ENCODE results near the gene INAVA. TPM values are rescaled to one million over a fixed set of nuclear protein-coding genes. Genes with fewer than 3 reads are reported as not detected.

Gene INAVA
- total RNA-seq, 2 experiments from 2014 or later: 0.42 to 0.57 TPM

DNA sequence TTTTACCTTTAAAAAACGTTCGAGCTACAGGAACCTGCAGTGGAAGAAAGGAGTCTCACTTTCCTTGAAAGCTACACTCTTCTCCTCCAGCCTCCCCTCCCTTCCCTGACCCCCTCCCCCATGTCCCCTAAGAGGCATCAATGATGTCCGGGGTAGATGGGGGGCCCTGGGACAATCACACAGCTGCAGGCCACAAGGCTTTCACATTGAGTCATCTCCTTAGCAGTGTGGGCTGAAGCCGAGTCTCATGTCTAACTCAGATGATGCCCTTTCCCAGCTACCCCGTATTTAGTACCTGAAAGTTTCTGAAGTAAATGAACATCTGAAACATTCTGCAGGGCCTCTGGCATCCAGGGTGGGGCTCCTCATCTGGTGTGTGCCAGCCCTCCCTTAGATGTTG, 28.2 kb upstream of the INAVA start:
- DNase-seq (peak; percentile 69), ATAC-seq (peak; percentile 87)
- Mint-ChIP-seq H3K36me3 (ENCODE audit: low read depth) (no peaks in the 10 kb centered on the region), H3K27me3 (ENCODE audit: low read depth) (peaks cover 23% of the 10 kb centered on the region), H3K4me3 (no peak overlapping the region), H3K9me3 (ENCODE audit: insufficient read depth) (no peaks in the 10 kb centered on the region), H3K27ac (no peak overlapping the region), H3K4me1 (ENCODE audit: low read depth) (peaks cover 57% of the 10 kb centered on the region)
- CTCF ChIA-PET: interaction anchor here (0.8 to 2.0 kb wide), 7 partner anchors 10 to 176 kb away, joined by 3 to 7 read pairs (median 5); no protein-coding TSS in a partner anchor
- POLR2A ChIA-PET: interaction anchor here (0.9 to 1.2 kb wide), 2 partner anchors 11 to 37 kb away, joined by 3 to 4 read pairs; no protein-coding TSS in a partner anchor

DNA sequence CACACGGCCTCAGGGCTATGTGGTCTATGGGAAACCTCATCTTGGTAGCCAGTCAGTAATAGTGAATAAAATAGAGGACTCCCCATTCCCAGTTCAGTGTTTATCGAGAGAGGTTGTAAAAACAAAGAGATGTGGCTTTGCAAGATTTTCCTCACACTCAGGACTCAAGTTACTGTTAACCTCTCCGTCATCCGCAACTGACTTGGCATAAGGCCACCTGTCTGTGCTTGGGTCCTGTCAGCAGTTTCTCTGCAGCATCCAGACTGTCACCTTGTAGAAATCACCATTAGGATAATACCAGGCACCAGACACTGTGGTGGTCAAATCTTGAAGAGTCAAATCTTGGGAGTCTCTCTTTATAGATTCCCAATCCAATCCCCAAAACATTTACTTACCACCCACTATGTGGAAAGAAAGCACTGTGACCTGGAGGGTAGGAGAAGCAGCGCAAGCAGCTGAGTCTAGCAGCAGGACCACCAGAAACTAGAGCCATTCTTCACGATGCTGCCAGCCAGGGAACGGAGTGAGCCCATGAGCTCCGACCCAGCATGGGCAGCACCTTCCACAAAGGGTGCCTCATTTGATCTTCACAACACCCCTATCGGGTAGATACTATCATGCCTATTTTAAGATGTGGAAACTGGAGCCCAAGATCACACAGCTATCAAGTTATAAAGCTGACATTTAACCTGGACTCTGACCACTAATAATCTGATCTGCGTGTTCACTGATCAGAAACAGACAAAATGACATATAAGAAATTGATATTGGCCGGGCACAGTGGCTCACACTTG, 27.5 kb upstream of the INAVA start:
- H3K27me3 Mint-ChIP-seq (ENCODE audit: low read depth): peaks cover 30% of the 10 kb centered on the region
- DNase-seq: no peak
- CTCF ChIA-PET: interaction anchor here (0.8 to 2.0 kb wide), 4 partner anchors 11 to 175 kb away, joined by 3 to 7 read pairs (median 6); no protein-coding TSS in a partner anchor
- peaks cover 53% of the 10 kb centered on the region for H3K4me1 Mint-ChIP-seq (ENCODE audit: low read depth)
- no peaks in the 10 kb centered on the region for H3K36me3 Mint-ChIP-seq (ENCODE audit: low read depth)
- POLR2A ChIA-PET: interaction anchor here (1.2 kb wide), 1 partner anchor 10 kb away, joined by 4 read pairs; no protein-coding TSS in a partner anchor
- H3K27ac Mint-ChIP-seq: peak overlapping the region; percentile 26
- ATAC-seq: no peak
- no peak overlapping the region for H3K4me3 Mint-ChIP-seq
- H3K9me3 Mint-ChIP-seq (ENCODE audit: insufficient read depth): no peaks in the 10 kb centered on the region

- DNase-seq (no peak), ATAC-seq (no peak)
- Mint-ChIP-seq H3K27me3 (ENCODE audit: low read depth) (peaks cover 39% of the 10 kb centered on the region), H3K4me1 (ENCODE audit: low read depth) (peaks cover 44% of the 10 kb centered on the region), H3K36me3 (ENCODE audit: low read depth) (no peaks in the 10 kb centered on the region), H3K27ac (peak overlapping the region; percentile 9), H3K9me3 (ENCODE audit: insufficient read depth) (no peaks in the 10 kb centered on the region), H3K4me3 (no peak overlapping the region)
- ChIA-PET POLR2A (no interaction called here), CTCF (no interaction called here)
Measured at GRCh38 chr1:200869376-200869752, 25.3 kb upstream of the INAVA start.

DNA sequence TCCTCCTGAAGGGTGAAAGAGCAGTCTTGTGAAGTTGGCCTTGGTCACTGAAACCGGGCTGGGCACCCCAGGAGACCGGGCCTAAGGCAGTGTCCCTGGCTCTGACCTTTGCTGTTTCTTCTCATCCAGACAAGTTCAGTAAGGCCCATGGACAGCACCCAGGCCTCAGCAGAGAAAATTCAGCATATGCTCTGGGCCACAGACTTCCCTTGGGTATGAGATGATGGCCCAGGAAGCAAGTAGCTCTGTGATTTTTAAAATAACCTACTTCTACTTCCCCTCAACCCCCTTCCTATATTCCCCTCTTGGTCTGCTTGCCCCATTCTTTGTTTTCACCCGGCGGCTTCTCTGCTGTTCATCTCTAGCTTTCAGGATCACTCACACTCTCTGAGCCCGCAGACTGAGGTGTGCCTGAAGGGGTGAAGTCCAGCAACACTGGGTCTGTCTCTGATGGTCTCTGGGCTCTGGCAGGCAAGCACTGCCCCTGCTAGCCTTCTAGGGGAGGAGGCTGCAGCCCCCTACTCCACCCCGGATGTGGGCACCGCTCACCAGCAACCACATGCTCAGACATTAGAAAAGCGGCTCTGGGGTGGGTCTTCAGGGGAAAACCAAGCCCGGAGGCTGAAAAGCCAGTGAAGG, 24.8 kb upstream of the INAVA start:
- ATAC-seq: peak; percentile 30
- H3K4me1 Mint-ChIP-seq (ENCODE audit: low read depth): peaks cover 44% of the 10 kb centered on the region
- H3K27me3 Mint-ChIP-seq (ENCODE audit: low read depth): peaks cover 45% of the 10 kb centered on the region
- ChIA-PET POLR2A (no interaction called here), CTCF (interaction anchor here (0.7 kb wide), 1 partner anchor 103 kb away, joined by 3 read pairs; no protein-coding TSS in a partner anchor)
- H3K36me3 Mint-ChIP-seq (ENCODE audit: low read depth): no peaks in the 10 kb centered on the region
- H3K27ac Mint-ChIP-seq: peak overlapping the region; percentile 9
- DNase-seq: no peak
- no peaks in the 10 kb centered on the region for H3K9me3 Mint-ChIP-seq (ENCODE audit: insufficient read depth)
- H3K4me3 Mint-ChIP-seq: peak overlapping the region; percentile 2

DNA sequence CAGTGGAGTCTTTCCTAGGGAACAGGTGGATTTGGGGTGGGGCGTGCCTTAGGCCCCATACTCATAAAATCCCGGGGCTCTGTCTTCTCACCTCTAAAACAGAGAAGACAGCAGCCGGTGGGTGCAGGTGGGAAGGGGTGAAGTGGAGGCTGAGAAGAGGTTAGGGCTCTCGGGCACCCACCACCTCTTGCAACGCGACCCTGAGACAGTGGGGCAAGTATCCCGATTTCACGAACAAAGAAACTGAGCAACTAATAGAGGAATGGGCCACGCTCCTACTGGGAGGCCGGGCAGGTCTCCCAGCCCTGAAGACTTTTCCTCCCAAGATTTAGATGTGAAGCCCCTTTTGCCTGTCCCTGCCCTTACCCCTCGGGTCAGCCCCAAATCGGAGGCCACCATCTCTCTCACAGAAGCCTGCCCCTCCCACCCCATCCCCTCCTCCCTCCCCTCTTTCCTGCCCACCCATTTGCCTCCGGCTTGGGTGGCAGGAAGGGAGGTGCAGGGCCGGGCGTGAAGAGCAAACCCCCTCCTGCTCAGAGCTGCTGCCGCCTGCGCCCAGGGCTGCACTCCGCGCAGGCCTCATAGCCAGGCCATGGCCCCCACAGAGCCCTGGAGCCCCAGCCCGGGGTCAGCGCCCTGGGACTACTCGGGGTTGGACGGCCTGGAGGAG, 22.1 kb upstream of the INAVA start, which contains the start of gene GPR25:
GPR25 (plus strand) TSS at position 536 of the 670 bp plus-strand sequence; CDS start at position 593, 57 bp downstream.
- peak within 1 kb of the TSS; percentile 15 for H3K4me3 Mint-ChIP-seq
- ATAC-seq (no peak), DNase-seq (no peak)
- peaks cover 2% of the 10 kb centered on the region for H3K36me3 Mint-ChIP-seq (ENCODE audit: low read depth)
- peak within 1 kb of the TSS; percentile 27 for H3K27ac Mint-ChIP-seq
- ChIA-PET POLR2A (no interaction called here), CTCF (no interaction called here)
- no peaks in the 10 kb centered on the region for H3K9me3 Mint-ChIP-seq (ENCODE audit: insufficient read depth)
- H3K27me3 Mint-ChIP-seq (ENCODE audit: low read depth): peaks cover 56% of the 10 kb centered on the region
- H3K4me1 Mint-ChIP-seq (ENCODE audit: low read depth): peaks cover 26% of the 10 kb centered on the region

DNA sequence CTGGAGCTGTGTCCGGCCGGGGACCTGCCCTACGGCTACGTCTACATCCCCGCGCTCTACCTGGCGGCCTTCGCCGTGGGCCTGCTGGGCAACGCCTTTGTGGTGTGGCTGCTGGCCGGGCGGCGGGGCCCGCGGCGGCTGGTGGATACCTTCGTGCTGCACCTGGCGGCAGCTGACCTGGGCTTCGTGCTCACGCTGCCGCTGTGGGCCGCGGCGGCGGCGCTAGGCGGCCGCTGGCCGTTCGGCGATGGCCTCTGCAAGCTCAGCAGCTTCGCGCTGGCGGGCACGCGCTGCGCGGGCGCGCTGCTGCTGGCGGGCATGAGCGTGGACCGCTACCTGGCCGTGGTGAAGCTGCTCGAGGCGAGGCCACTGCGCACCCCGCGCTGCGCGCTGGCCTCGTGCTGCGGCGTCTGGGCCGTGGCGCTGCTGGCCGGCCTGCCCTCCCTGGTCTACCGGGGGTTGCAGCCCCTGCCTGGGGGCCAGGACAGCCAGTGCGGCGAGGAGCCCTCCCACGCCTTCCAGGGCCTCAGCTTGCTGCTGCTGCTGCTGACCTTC, 21.5 kb upstream of the INAVA start:
- peaks cover 2% of the 10 kb centered on the region for H3K36me3 Mint-ChIP-seq (ENCODE audit: low read depth)
- CTCF ChIA-PET: interaction anchor here (1.1 kb wide), 1 partner anchor 35 kb away, joined by 3 read pairs; no protein-coding TSS in a partner anchor
- H3K4me3 Mint-ChIP-seq: no peak overlapping the region
- DNase-seq: no peak
- peaks cover 54% of the 10 kb centered on the region for H3K27me3 Mint-ChIP-seq (ENCODE audit: low read depth)
- H3K27ac Mint-ChIP-seq: no peak overlapping the region
- POLR2A ChIA-PET: no interaction called here
- ATAC-seq: peak; percentile 22
- H3K9me3 Mint-ChIP-seq (ENCODE audit: insufficient read depth): no peaks in the 10 kb centered on the region
- H3K4me1 Mint-ChIP-seq (ENCODE audit: low read depth): peaks cover 31% of the 10 kb centered on the region

DNA sequence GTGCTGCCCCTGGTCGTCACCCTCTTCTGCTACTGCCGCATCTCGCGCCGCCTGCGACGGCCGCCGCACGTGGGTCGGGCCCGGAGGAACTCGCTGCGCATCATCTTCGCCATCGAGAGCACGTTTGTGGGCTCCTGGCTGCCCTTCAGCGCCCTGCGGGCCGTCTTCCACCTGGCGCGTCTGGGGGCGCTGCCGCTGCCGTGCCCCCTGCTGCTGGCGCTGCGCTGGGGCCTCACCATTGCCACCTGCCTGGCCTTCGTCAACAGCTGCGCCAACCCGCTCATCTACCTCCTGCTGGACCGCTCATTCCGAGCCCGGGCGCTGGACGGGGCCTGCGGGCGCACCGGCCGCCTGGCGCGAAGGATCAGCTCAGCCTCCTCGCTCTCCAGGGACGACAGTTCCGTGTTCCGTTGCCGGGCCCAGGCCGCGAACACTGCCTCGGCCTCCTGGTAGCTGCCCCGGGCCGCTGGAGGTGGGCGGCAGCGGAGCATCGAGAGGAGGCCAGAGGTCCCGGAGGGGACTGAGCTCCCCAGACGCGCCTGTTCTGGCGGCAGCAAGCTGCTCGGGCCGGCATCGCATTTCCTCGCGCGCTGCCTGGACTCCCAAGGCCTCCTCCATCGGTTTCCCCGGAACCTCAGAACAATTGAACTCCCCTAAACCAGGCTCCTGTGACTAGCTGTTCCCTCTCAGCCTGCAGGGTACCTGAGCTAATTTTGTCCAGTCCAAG, 20.9 kb upstream of the INAVA start:
- H3K9me3 Mint-ChIP-seq (ENCODE audit: insufficient read depth): no peaks in the 10 kb centered on the region
- ATAC-seq (no peak), DNase-seq (peak; percentile 14)
- H3K4me3 Mint-ChIP-seq: peak overlapping the region; percentile 15
- peak overlapping the region; percentile 27 for H3K27ac Mint-ChIP-seq
- ChIA-PET POLR2A (no interaction called here), CTCF (interaction anchor here (1.1 kb wide), 1 partner anchor 36 kb away, joined by 3 read pairs; no protein-coding TSS in a partner anchor)
- H3K36me3 Mint-ChIP-seq (ENCODE audit: low read depth): peaks cover 2% of the 10 kb centered on the region
- peaks cover 54% of the 10 kb centered on the region for H3K27me3 Mint-ChIP-seq (ENCODE audit: low read depth)
- peaks cover 35% of the 10 kb centered on the region for H3K4me1 Mint-ChIP-seq (ENCODE audit: low read depth)

DNA sequence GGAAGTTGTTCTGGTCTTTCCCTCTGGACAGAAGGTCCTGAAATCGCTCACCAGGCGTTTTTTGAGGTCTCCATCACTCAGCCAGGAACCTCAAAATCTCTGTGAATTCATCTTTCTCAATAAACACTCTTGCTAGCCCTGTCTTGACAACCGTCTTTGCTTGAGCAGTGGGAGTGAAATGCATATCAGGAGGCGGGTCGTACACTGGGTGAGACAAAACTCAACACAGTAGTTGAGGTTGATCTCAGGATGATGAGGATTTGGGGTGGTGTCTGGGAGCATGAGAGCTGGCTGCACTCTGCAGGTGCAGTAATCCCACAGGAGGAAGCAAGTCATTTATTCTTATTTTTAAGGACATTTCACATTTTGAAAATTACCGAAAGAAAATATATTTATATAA, 20.0 kb upstream of the INAVA start:
- ATAC-seq: no peak
- POLR2A ChIA-PET: no interaction called here
- CTCF ChIA-PET: interaction anchor here (1.8 kb wide), 1 partner anchor 245 kb away, joined by 4 read pairs; no protein-coding TSS in a partner anchor
- no peaks in the 10 kb centered on the region for H3K9me3 Mint-ChIP-seq (ENCODE audit: insufficient read depth)
- peak; percentile 13 for DNase-seq
- H3K27me3 Mint-ChIP-seq (ENCODE audit: low read depth): peaks cover 50% of the 10 kb centered on the region
- H3K36me3 Mint-ChIP-seq (ENCODE audit: low read depth): peaks cover 2% of the 10 kb centered on the region
- H3K4me1 Mint-ChIP-seq (ENCODE audit: low read depth): peaks cover 30% of the 10 kb centered on the region
- no peak overlapping the region for H3K4me3 Mint-ChIP-seq
- H3K27ac Mint-ChIP-seq: no peak overlapping the region

- peaks cover 31% of the 10 kb centered on the region for H3K4me1 Mint-ChIP-seq (ENCODE audit: low read depth)
- H3K4me3 Mint-ChIP-seq: no peak overlapping the region
- H3K36me3 Mint-ChIP-seq (ENCODE audit: low read depth): peaks cover 2% of the 10 kb centered on the region
- no peaks in the 10 kb centered on the region for H3K9me3 Mint-ChIP-seq (ENCODE audit: insufficient read depth)
- H3K27ac Mint-ChIP-seq: no peak overlapping the region
- ChIA-PET CTCF (interaction anchor here (0.5 to 1.8 kb wide), 2 partner anchors 244 to 880 kb away, joined by 3 to 4 read pairs; no protein-coding TSS in a partner anchor), POLR2A (interaction anchor here (0.6 kb wide), 1 partner anchor 230 kb away, joined by 3 read pairs; no protein-coding TSS in a partner anchor)
- peaks cover 55% of the 10 kb centered on the region for H3K27me3 Mint-ChIP-seq (ENCODE audit: low read depth)
- DNase-seq (peak; percentile 18), ATAC-seq (no peak)
Measured at GRCh38 chr1:200875416-200875815, 19.3 kb upstream of the INAVA start.

- peaks cover 31% of the 10 kb centered on the region for H3K4me1 Mint-ChIP-seq (ENCODE audit: low read depth)
- DNase-seq (no peak), ATAC-seq (no peak)
- POLR2A ChIA-PET: interaction anchor here (0.6 to 1.1 kb wide), 4 partner anchors 10 to 57 kb away, joined by 3 to 4 read pairs (median 3); no protein-coding TSS in a partner anchor
- H3K9me3 Mint-ChIP-seq (ENCODE audit: insufficient read depth): no peaks in the 10 kb centered on the region
- peaks cover 48% of the 10 kb centered on the region for H3K27me3 Mint-ChIP-seq (ENCODE audit: low read depth)
- CTCF ChIA-PET: interaction anchor here (0.8 to 3.8 kb wide), 7 partner anchors 11 to 98 kb away, joined by 3 to 20 read pairs (median 3); no protein-coding TSS in a partner anchor
- no peak overlapping the region for H3K27ac Mint-ChIP-seq
- no peak overlapping the region for H3K4me3 Mint-ChIP-seq
- peaks cover 2% of the 10 kb centered on the region for H3K36me3 Mint-ChIP-seq (ENCODE audit: low read depth)
Measured at GRCh38 chr1:200877010-200877409, 17.7 kb upstream of the INAVA start.

All from activated CD8-positive, alpha-beta T cell treated with anti-CD3 and anti-CD28 coated beads, Interleukin-2, amount 10 ng/mL, durations not matched to agents 7 days and 5 days (primary cell).